K562 (cell line): ENCODE measurements around the gene RBBP8. TPM values are rescaled to one million over a fixed set of nuclear protein-coding genes. Genes with fewer than 3 reads are reported as not detected.

ENCODE experiments used
- ATAC-seq: fragments of 200-7000 bp; cut with Tn5 transposase; 3 replicates; pipeline ENCODE4 v1.9.1; 2020; ENCODE audit warnings: moderate library complexity
- BruUV-seq: library from RNA; stranded (reverse); fragments of 400-500 nt; replicated peaks from 2 replicates; lab custom pipeline; 2021; lab: Mats Ljungman, UMichigan
- CTCF ChIA-PET: fragments of 300-600 bp; formaldehyde crosslinking; extraction: SDS; loops from one replicate; lab custom pipeline; 2021; ENCODE audit warnings: low intra/inter-chr PET ratio; lab: Yijun Ruan, JAX
- POLR2A ChIA-PET: fragments of 300-600, 350-650 bp; sonication (Branson Sonifier 250); formaldehyde crosslinking; extraction: SDS; loops from one replicate; lab custom pipeline; 2021; ENCODE audit warnings: antibody characterized with exemption, inconsistent platforms; lab: Yijun Ruan, JAX
- DNase-seq, 4 experiments: peaks; one replicate each; pipeline versions ENCODE4 v3.0.0 to v3.0.0-alpha.2; 2011 to 2018; ENCODE audit warnings: low spot score in 3 of 4, mixed read lengths in 3 of 4; ENCODE audit errors: extremely low read depth in 1 of 4
- FAIRE-seq: peaks from 2 replicates; lab custom pipeline; 2011; peaks lifted over from hg19 to GRCh38; lab: Jason Lieb, UNC
- H2AFZ ChIP-seq: 2 replicates; pipeline ENCODE4 v1.6.0; 2011; ENCODE audit warnings: low read depth, low read length, control low read depth, inconsistent platforms
- H3K27ac ChIP-seq: fragments of 200-600 bp; 3 replicates; pipeline ENCODE4 v1.8.0; 2011; ENCODE audit warnings: low read depth, mild to moderate bottlenecking, control low read depth, inconsistent platforms, low read length, moderate library complexity, mixed read lengths; ENCODE audit errors: extremely low read depth
- H3K27me3 ChIP-seq, 2 experiments: fragments of 300-600 bp in 1 of 2; 2 replicates in 1 of 2; 3 replicates in 1 of 2; pipeline versions ENCODE4 v1.6.0 to v1.8.0; 2011; ENCODE audit warnings: inconsistent platforms in 2 of 2, low read length in 2 of 2, mild to moderate bottlenecking in 1 of 2, mixed read lengths in 1 of 2, moderate library complexity in 1 of 2; ENCODE audit not compliant: control insufficient read depth in 2 of 2, insufficient read depth in 2 of 2
- H3K36me3 ChIP-seq: fragments of 300-600 bp; 3 replicates; pipeline ENCODE4 v1.8.0; 2011; ENCODE audit warnings: mild to moderate bottlenecking, low read length, inconsistent platforms; ENCODE audit not compliant: control insufficient read depth, insufficient read depth
- H3K4me1 ChIP-seq, 2 experiments: fragments of 200-600 bp in 1 of 2; replicated peaks in 1 of 2; 2 replicates in 1 of 2; 3 replicates in 1 of 2; pipeline versions ENCODE4 v1.5.1 to v1.8.0; 2011; ENCODE audit warnings: inconsistent platforms in 2 of 2, low read length in 2 of 2, mild to moderate bottlenecking in 1 of 2, mixed read lengths in 1 of 2, moderate library complexity in 1 of 2; ENCODE audit not compliant: control insufficient read depth in 2 of 2, insufficient read depth in 2 of 2
- H3K4me2 ChIP-seq: 2 replicates; pipeline ENCODE4 v1.6.1; 2011; ENCODE audit warnings: low read length, control low read depth, inconsistent platforms, mixed read lengths; ENCODE audit not compliant: insufficient read depth
- H3K4me3 ChIP-seq: fragments of 200-600 bp; sonication (generic), shearing (Covaris generic); 2 replicates; pipeline ENCODE4 v1.5.1; 2016; ENCODE audit warnings: control low read depth, inconsistent platforms
- H3K79me2 ChIP-seq: fragments of 200-600 bp; 3 replicates; pipeline ENCODE4 v1.8.0; 2011; ENCODE audit warnings: low read length, inconsistent platforms; ENCODE audit not compliant: control insufficient read depth, insufficient read depth
- H3K9ac ChIP-seq, 2 experiments: 2 replicates each; pipeline versions ENCODE4 v1.6.0 to v1.6.1; 2011; ENCODE audit warnings: low read depth in 2 of 2, low read length in 2 of 2, control low read depth in 1 of 2, inconsistent platforms in 1 of 2, mild to moderate bottlenecking in 1 of 2, mixed read lengths in 1 of 2; ENCODE audit not compliant: insufficient read depth in 1 of 2
- H3K9me1 ChIP-seq: one replicate; pipeline ENCODE4 v1.6.0; 2011; ENCODE audit warnings: inconsistent platforms, mild to moderate bottlenecking, low read length, moderate library complexity; ENCODE audit not compliant: control insufficient read depth, insufficient read depth
- H3K9me3 ChIP-seq: replicated peaks from 2 replicates; pipeline ENCODE4 v1.5.1; 2011; ENCODE audit warnings: low read depth, low read length, inconsistent platforms; ENCODE audit not compliant: control insufficient read depth, insufficient read depth
- H4K20me1 ChIP-seq: replicated peaks from 2 replicates; pipeline ENCODE4 v1.6.1; 2011; ENCODE audit warnings: low read length, inconsistent platforms, mixed read lengths; ENCODE audit not compliant: control insufficient read depth, insufficient read depth
- ETS1 ChIP-seq: conservative IDR thresholded peaks from 2 replicates; pipeline ENCODE4 v1.6.1; 2011; ENCODE audit warnings: low read depth, mild to moderate bottlenecking, low read length; ENCODE audit not compliant: control insufficient read depth
- POLR2A ChIP-seq: fragments of 450-650 bp; conservative IDR thresholded peaks from 2 replicates; pipeline ENCODE4 v1.6.1; 2016
- PTBP1 ChIP-seq: fragments of 200-400 bp; formaldehyde crosslinking; IDR thresholded peaks from 2 replicates; pipeline ENCODE4 v1.6.1; 2017; ENCODE audit warnings: low read depth, low read length
- RB1 ChIP-seq: fragments of 450-650 bp; IDR thresholded peaks from 2 replicates; pipeline ENCODE4 v1.6.1; 2017; ENCODE audit warnings: low read depth, mild to moderate bottlenecking
- SAFB ChIP-seq: fragments of 200-400 bp; formaldehyde crosslinking; IDR thresholded peaks from 2 replicates; pipeline ENCODE4 v1.6.1; 2017; ENCODE audit warnings: low read depth, low read length, borderline replicate concordance
- ZNF449 ChIP-seq: fragments of 250-450 bp; sonication (Bioruptor Pico); IDR thresholded peaks from 2 replicates; pipeline ENCODE4 v1.8.0; 2022; ENCODE audit warnings: moderate library complexity, mild to moderate bottlenecking, inconsistent platforms
- WGBS: fragments of 100-300 bp; shearing (Covaris generic); methylation state at CpG from one replicate; pipeline ENCODE4 v1.1.6; 2016; ENCODE audit warnings: low coverage, mixed read lengths; ENCODE audit not compliant: insufficient coverage; ENCODE audit errors: missing lambda C conversion rate; 5-methylcytosine and 5-hydroxymethylcytosine counted together
- in situ Hi-C: fragments of 300-500 bp; cut with MboI; formaldehyde crosslinking; loops from 4 replicates; pipeline ENCODE4 v1.15.0; 2018; ENCODE audit warnings: inconsistent platforms, mixed read lengths
- intact Hi-C: fragments of 100-400 bp; cut with micrococcal nuclease; formaldehyde crosslinking; loops from 2 replicates; pipeline ENCODE4 v1.14.2; 2022
- polyA plus RNA-seq, 8 experiments: library from polyadenylated mRNA; depleted of rRNA in 4 of 8; stranded (reverse) in 5 of 8; unstranded in 3 of 8; fragments of >200 nt; fragmentation: Nextera tagmentation in 2 of 8; fragmentation: Illumina TruSeq in 1 of 8; extraction: Ambion mirVana in 2 of 8; extraction: Trizol in 1 of 8; gene quantifications; 2 replicates each; pipeline versions ENCODE4 v1.2.1 to v1.2.3, GENCODE V29; 2011 to 2014; ENCODE audit warnings: inconsistent platforms in 1 of 8, missing spikeins in 1 of 8
- total RNA-seq, 7 experiments: library from RNA; depleted of rRNA in 6 of 7; stranded (reverse); fragments of >200 nt in 6 of 7; fragmentation: Illumina TruSeq in 2 of 7; extraction: Trizol in 2 of 7; gene quantifications; 2 replicates each; pipeline versions ENCODE4 v1.2.1 to v1.2.3, GENCODE V29; 2011 to 2021; ENCODE audit warnings: low replicate concordance in 1 of 7

Gene RBBP8
- total and polyA plus RNA-seq, 9 of the 15 experiments (the other 6 are each of a cell fraction or from before 2014, with no cell fraction given), result 28.4 to 63.1 (median 48.9) TPM

- Histone ChIP-seq H3K9me3 (no peaks in the 10 kb centered on the region), H3K9ac (no peak overlapping the region), H3K79me2 (no peaks in the 10 kb centered on the region), H3K36me3 (peaks cover 76% of the 10 kb centered on the region), H3K4me3 (no peak overlapping the region), H3K27ac (no peak overlapping the region), H4K20me1 (no peaks in the 10 kb centered on the region), H3K27me3 (no peaks in the 10 kb centered on the region), H2AFZ (no peak overlapping the region)
- POLR2A ChIA-PET, result no interaction called here
- 100% methylated on average over 1 of the region's 1 CpG for WGBS
- no peak for DNase-seq
- CTCF ChIA-PET, result no interaction called here
- TF ChIP-seq PTBP1 (no peak), RB1 (no peak), POLR2A (0 out of 2 replicates have a peak, but pooled peaks have one; percentile 30)
- TF ChIP-seq, all 486 proteins: peak for 1
- intact Hi-C loops, result loop anchor here (5.0 kb wide), 2 partner anchors 133 to 183 kb away; no protein-coding TSS in a partner anchor
- Histone ChIP-seq H3K4me2 (no peak overlapping the region), H3K9me1 (no peaks in the 10 kb centered on the region), H3K4me1 (no peaks in the 10 kb centered on the region)
- FAIRE-seq (no peak), ATAC-seq (no peak)
- no TSS peak for BruUV-seq
- in situ Hi-C loops, result no loop called here
Measured at GRCh38 chr18:22980394-22980793, 47.3 kb downstream of the RBBP8 start.

GRCh38 chr18:22981274-22982133 is 48.4 kb downstream of the RBBP8 start:
- no peak overlapping the region for H3K4me3 ChIP-seq
- H3K9ac ChIP-seq, result no peak overlapping the region
- no peaks in the 10 kb centered on the region for H3K4me1 ChIP-seq
- no peak for FAIRE-seq
- no peaks in the 10 kb centered on the region for H3K27me3 ChIP-seq
- ChIA-PET POLR2A (no interaction called here), CTCF (interaction anchor here (0.6 to 2.2 kb wide), 2 partner anchors 168 to 182 kb away, joined by 3 to 15 read pairs; no protein-coding TSS in a partner anchor)
- no peak overlapping the region for H2AFZ ChIP-seq
- in situ Hi-C loops (no loop called here), intact Hi-C loops (loop anchor here (5.0 kb wide), 2 partner anchors 134 to 184 kb away; no protein-coding TSS in a partner anchor)
- no TSS peak for BruUV-seq
- no peak for ATAC-seq
- H3K9me3 ChIP-seq, result no peaks in the 10 kb centered on the region
- DNase-seq, result no peak
- WGBS, result 77% methylated on average over 6 of the region's 6 CpGs
- H3K9me1 ChIP-seq, result no peaks in the 10 kb centered on the region
- H3K79me2 ChIP-seq, result no peaks in the 10 kb centered on the region
- peaks cover 77% of the 10 kb centered on the region for H3K36me3 ChIP-seq
- TF ChIP-seq SAFB (no peak), ETS1 (no peak), ZNF449 (CRISPR knock-in tag) (no peak)
- H3K4me2 ChIP-seq, result no peak overlapping the region
- no peaks in the 10 kb centered on the region for H4K20me1 ChIP-seq
- no peak overlapping the region for H3K27ac ChIP-seq
